HTERT RPE-1 (cell line): Measurements from ENCODE around the gene P2RY2.

Experiments used
- in situ Hi-C: fragments of 300-500 bp; cut with MboI; formaldehyde crosslinking; loops from 4 replicates; pipeline ENCODE4 v1.14.3; 2020; ENCODE audit warnings: low sequenced_read_pairs

Gene P2RY2

GRCh38 chr11:73218106-73218829 lies at the start of gene P2RY2:
TSS of gene P2RY2 (plus strand) at chr11:73218281. CDS start at chr11:73234160, 15,879 bp downstream.
- in situ Hi-C loops = no loop called here

GRCh38 chr11:73168925-73169579 lies 49.0 kb upstream of the P2RY2 start:
- in situ Hi-C loops = no loop called here

- in situ Hi-C loops = no loop called here
These were observed 47.9 kb upstream of the P2RY2 start for GRCh38 chr11:73170140-73170539.

GRCh38 chr11:73171436-73172161 lies 46.5 kb upstream of the P2RY2 start:
- in situ Hi-C loops = no loop called here

GRCh38 chr11:73172992-73173656 lies 45.0 kb upstream of the P2RY2 start:
- in situ Hi-C loops = no loop called here

- in situ Hi-C loops = no loop called here
These were observed 44.2 kb upstream of the P2RY2 start for GRCh38 chr11:73173755-73174494.

GRCh38 chr11:73174495-73174791 lies 43.6 kb upstream of the P2RY2 start:
- in situ Hi-C loops = no loop called here

- in situ Hi-C loops = loop anchor here (25.0 kb wide), 1 partner anchor 338 kb away; no protein-coding TSS in a partner anchor
These were observed 42.4 kb upstream of the P2RY2 start for GRCh38 chr11:73175551-73176144.

GRCh38 chr11:73176145-73176873 lies 41.8 kb upstream of the P2RY2 start:
- in situ Hi-C loops = loop anchor here (25.0 kb wide), 1 partner anchor 339 kb away; no protein-coding TSS in a partner anchor

- in situ Hi-C loops = loop anchor here (25.0 kb wide), 1 partner anchor 340 kb away; no protein-coding TSS in a partner anchor
These were observed 41.3 kb upstream of the P2RY2 start for GRCh38 chr11:73176874-73177155.

GRCh38 chr11:73177380-73177777 lies 40.7 kb upstream of the P2RY2 start:
- in situ Hi-C loops = loop anchor here (25.0 kb wide), 1 partner anchor 340 kb away; no protein-coding TSS in a partner anchor

GRCh38 chr11:73177778-73178539 lies 40.1 kb upstream of the P2RY2 start:
- in situ Hi-C loops = loop anchor here (25.0 kb wide), 1 partner anchor 341 kb away; no protein-coding TSS in a partner anchor

- in situ Hi-C loops = loop anchor here (25.0 kb wide), 1 partner anchor 341 kb away; no protein-coding TSS in a partner anchor
These were observed 39.4 kb upstream of the P2RY2 start for GRCh38 chr11:73178681-73179080.

- in situ Hi-C loops = loop anchor here (25.0 kb wide), 1 partner anchor 346 kb away; no protein-coding TSS in a partner anchor
These were observed 35.2 kb upstream of the P2RY2 start for GRCh38 chr11:73182824-73183321.

GRCh38 chr11:73184953-73185671 lies 33.0 kb upstream of the P2RY2 start:
- in situ Hi-C loops = loop anchor here (25.0 kb wide), 1 partner anchor 348 kb away; no protein-coding TSS in a partner anchor

- in situ Hi-C loops = loop anchor here (25.0 kb wide), 1 partner anchor 348 kb away; no protein-coding TSS in a partner anchor
These were observed 32.3 kb upstream of the P2RY2 start for GRCh38 chr11:73185680-73186293.

- in situ Hi-C loops = loop anchor here (25.0 kb wide), 1 partner anchor 349 kb away; no protein-coding TSS in a partner anchor
These were observed 31.7 kb upstream of the P2RY2 start for GRCh38 chr11:73186294-73186850.
